A549 (cell line): ENCODE measurements around the gene SPARC. TPM values are rescaled to one million over a fixed set of nuclear protein-coding genes. Genes with fewer than 3 reads are reported as not detected.

ENCODE experiments used
- ATAC-seq, 2 experiments: fragments of 200-7000 bp in 1 of 2; fragments of >200 bp in 1 of 2; cut with Nextera tagmentation in 1 of 2; cut with Tn5 transposase in 1 of 2; 3 replicates each; pipeline versions ENCODE4 v1.8.0 to v1.9.1; 2018 to 2020; ENCODE audit warnings: mild to moderate bottlenecking in 1 of 2, moderate library complexity in 1 of 2
- CTCF ChIA-PET: fragments of 300-600 bp; sonication (Branson Sonifier 250); formaldehyde crosslinking; extraction: SDS; loops from one replicate; lab custom pipeline; 2021; ENCODE audit warnings: antibody characterized with exemption, inconsistent platforms; lab: Yijun Ruan, JAX
- POLR2A ChIA-PET: fragments of 350-600 bp; formaldehyde crosslinking; extraction: SDS; loops from one replicate; lab custom pipeline; 2021; ENCODE audit warnings: antibody characterized with exemption, inconsistent platforms; lab: Yijun Ruan, JAX
- DNase-seq, 2 experiments: peaks; one replicate each; pipeline versions ENCODE4 v3.0.0 to v3.0.0-alpha.2; 2011 to 2016; ENCODE audit warnings: low read depth in 1 of 2, low spot score in 1 of 2
- FAIRE-seq: peaks from 2 replicates; lab custom pipeline; 2011; peaks lifted over from hg19 to GRCh38; lab: Jason Lieb, UNC
- H3K27ac ChIP-seq, 2 experiments: fragments of >200 bp; sonication (Bioruptor Twin); formaldehyde crosslinking; 3 replicates each; pipeline ENCODE4 v1.5.1; 2016 to 2017
- H3K4me1 ChIP-seq: fragments of >200 bp; sonication (Bioruptor Twin); formaldehyde crosslinking; 3 replicates; pipeline ENCODE4 v1.6.1; 2016
- H3K4me2 ChIP-seq: fragments of >200 bp; sonication (Bioruptor Twin); formaldehyde crosslinking; 3 replicates; pipeline ENCODE4 v1.6.1; 2016
- H3K4me3 ChIP-seq: fragments of >200 bp; sonication (Bioruptor Twin); formaldehyde crosslinking; 3 replicates; pipeline ENCODE4 v1.5.1; 2016
- H3K9me3 ChIP-seq: fragments of >200 bp; sonication (Bioruptor Twin); formaldehyde crosslinking; 3 replicates; pipeline ENCODE4 v1.6.1; 2016
- CEBPB ChIP-seq, 2 experiments: fragments of >200 bp in 1 of 2; sonication (Bioruptor Twin) in 1 of 2; formaldehyde crosslinking in 1 of 2; IDR thresholded peaks; 2 replicates each; pipeline ENCODE4 v1.6.1; 2012 to 2016
- CHD4 ChIP-seq: fragments of 200-600 bp; sonication (generic); IDR thresholded peaks from 2 replicates; pipeline ENCODE4 v1.6.1; 2016; ENCODE audit warnings: antibody characterized with exemption, mild to moderate bottlenecking, borderline replicate concordance
- E2F6 ChIP-seq: IDR thresholded peaks from 2 replicates; pipeline ENCODE4 v1.6.1; 2012; ENCODE audit warnings: low read depth, borderline replicate concordance
- EHMT2 ChIP-seq: fragments of 200-600 bp; sonication (generic); IDR thresholded peaks from 2 replicates; pipeline ENCODE4 v1.6.1; 2016; ENCODE audit warnings: antibody characterized with exemption, low read depth, mild to moderate bottlenecking, moderate library complexity
- HDAC2 ChIP-seq: fragments of 200-600 bp; sonication (generic); IDR thresholded peaks from 2 replicates; pipeline ENCODE4 v1.6.1; 2016
- HEYL ChIP-seq: fragments of 250-450 bp; sonication (Bioruptor Pico); IDR thresholded peaks from 2 replicates; pipeline ENCODE4 v1.8.0; 2021; ENCODE audit warnings: mild to moderate bottlenecking, moderate library complexity
- HMGXB4 ChIP-seq: fragments of 250-450 bp; sonication (Bioruptor Pico); IDR thresholded peaks from 2 replicates; pipeline ENCODE4 v1.5.0; 2021; ENCODE audit warnings: mild to moderate bottlenecking, moderate library complexity, borderline replicate concordance
- HOXB5 ChIP-seq: fragments of 250-450 bp; sonication (Bioruptor Pico); IDR thresholded peaks from 2 replicates; pipeline ENCODE4 v1.5.0; 2020; ENCODE audit warnings: mild to moderate bottlenecking, moderate library complexity
- JUN ChIP-seq, 2 experiments: fragments of >200 bp; sonication (Bioruptor Twin); formaldehyde crosslinking; IDR thresholded peaks; 2 replicates in 1 of 2; 3 replicates in 1 of 2; pipeline ENCODE4 v1.6.1; 2016 to 2017
- KDM1A ChIP-seq: fragments of 200-600 bp; sonication (generic); IDR thresholded peaks from 2 replicates; pipeline ENCODE4 v1.6.1; 2016; ENCODE audit warnings: low read depth, mild to moderate bottlenecking
- MAFK ChIP-seq: fragments of 450-650 bp; IDR thresholded peaks from 2 replicates; pipeline ENCODE4 v1.6.1; 2014; ENCODE audit not compliant: partially characterized antibody
- MYC ChIP-seq: IDR thresholded peaks from 2 replicates; pipeline ENCODE4 v1.6.1; 2012; ENCODE audit warnings: mild to moderate bottlenecking, inconsistent platforms, low read length, improper control_type of control experiment, borderline replicate concordance
- NFE2L2 ChIP-seq: fragments of 150-350 bp; conservative IDR thresholded peaks from 2 replicates; pipeline ENCODE4 v1.6.1; 2014; ENCODE audit warnings: low read length
- NPAS2 ChIP-seq: fragments of 250-450 bp; sonication (Bioruptor Pico); IDR thresholded peaks from 2 replicates; pipeline ENCODE4 v1.8.0; 2022; ENCODE audit warnings: mild to moderate bottlenecking, moderate library complexity, borderline replicate concordance
- PBX3 ChIP-seq: IDR thresholded peaks from 2 replicates; pipeline ENCODE4 v1.6.1; 2012
- RNF2 ChIP-seq: fragments of 200-600 bp; sonication (generic); IDR thresholded peaks from 2 replicates; pipeline ENCODE4 v1.6.1; 2016; ENCODE audit warnings: low read depth, mild to moderate bottlenecking, antibody characterized with exemption, moderate library complexity, borderline replicate concordance
- SMC3 ChIP-seq: fragments of >200 bp; sonication (Bioruptor Twin); formaldehyde crosslinking; IDR thresholded peaks from 3 replicates; pipeline ENCODE4 v1.6.1; 2018; ENCODE audit warnings: inconsistent platforms
- SREBF2 ChIP-seq: fragments of 450-650 bp; IDR thresholded peaks from 2 replicates; pipeline ENCODE4 v1.6.1; 2014; ENCODE audit warnings: mild to moderate bottlenecking, moderate library complexity
- TP53 ChIP-seq: fragments of 250-450 bp; sonication (Bioruptor Pico); IDR thresholded peaks from 2 replicates; pipeline ENCODE4 v1.5.0; 2021; ENCODE audit warnings: mild to moderate bottlenecking, moderate library complexity
- ZFP36 ChIP-seq: fragments of 450-650 bp; IDR thresholded peaks from 2 replicates; pipeline ENCODE4 v1.6.1; 2014; ENCODE audit warnings: borderline replicate concordance; ENCODE audit not compliant: partially characterized antibody
- WGBS: methylation state at CpG from one replicate; pipeline ENCODE4 v1.1.6; 2017; ENCODE audit errors: missing lambda C conversion rate; 5-methylcytosine and 5-hydroxymethylcytosine counted together
- polyA plus RNA-seq, 4 experiments: library from polyadenylated mRNA; depleted of rRNA in 3 of 4; stranded (reverse); fragments of >200 nt; fragmentation: RNase III in 1 of 4; extraction: RNeasy Plus Mini Kit Qiagen cat#74134 plus additional on column Dnase treatment in 1 of 4; gene quantifications; 2 replicates in 3 of 4; 3 replicates in 1 of 4; pipeline ENCODE4 v1.2.3, GENCODE V29; 2011 to 2017

Gene SPARC
- polyA plus RNA-seq, 2 of the 4 experiments (the other 2 are of a cell fraction): 33.8 to 45.7 TPM

GRCh38 chr5:151721812-151722391 lies 35.2 kb upstream of the SPARC start:
- no peak overlapping the region for H3K4me3 ChIP-seq
- no peak overlapping the region for H3K4me2 ChIP-seq
- TF ChIP-seq MYC (no peak), HDAC2 (no peak), E2F6 (no peak), SREBF2 (no peak), RNF2 (no peak), JUN (IDR thresholded peaks at IDR 0.05) (no peak), EHMT2 (no peak), HEYL (no peak)
- TF ChIP-seq, all 56 proteins: peak for 0
- H3K27ac ChIP-seq: peak overlapping the region; percentile 33 to 58; a peak in 3 of 6 replicates
- FAIRE-seq (no peak), DNase-seq (no peak), ATAC-seq (peak; percentile 38 to 39; a peak in 4 of 6 replicates)
- H3K4me1 ChIP-seq: peaks cover 12% of the 10 kb centered on the region; the same call in 2 of the 3 replicates
- ChIA-PET CTCF (interaction anchor here (0.6 to 9.4 kb wide), 6 partner anchors 15 to 70 kb away, joined by 3 to 65 read pairs (median 4); no protein-coding TSS in a partner anchor), POLR2A (no interaction called here)
- no peaks in the 10 kb centered on the region for H3K9me3 ChIP-seq

- H3K9me3 ChIP-seq: no peaks in the 10 kb centered on the region
- ChIA-PET CTCF (interaction anchor here (0.6 to 9.4 kb wide), 7 partner anchors 15 to 64 kb away, joined by 3 to 65 read pairs (median 3); no protein-coding TSS in a partner anchor), POLR2A (interaction anchor here (0.9 kb wide), 1 partner anchor 20 kb away, joined by 3 read pairs; no protein-coding TSS in a partner anchor)
- H3K4me3 ChIP-seq: no peak overlapping the region
- peak overlapping the region; percentile 33 to 58; a peak in 3 of 6 replicates for H3K27ac ChIP-seq
- ATAC-seq: peak in 1 of 2 experiments; percentile 44; a peak in 3 of 6 replicates
- no peak for DNase-seq
- 69% methylated on average over 3 of the region's 3 CpGs for WGBS
- FAIRE-seq: no peak
- H3K4me2 ChIP-seq: no peak overlapping the region
- TF ChIP-seq NFE2L2 (no peak), SMC3 (no peak), ZFP36 (no peak), MAFK (no peak), NPAS2 (CRISPR knock-in tag) (no peak), HMGXB4 (CRISPR knock-in tag) (no peak), HOXB5 (CRISPR knock-in tag) (no peak), CHD4 (no peak), HEYL (no peak), TP53 (CRISPR knock-in tag) (no peak), PBX3 (no peak), KDM1A (no peak), CEBPB (IDR thresholded peaks at IDR 0.05) (no peak)
- TF ChIP-seq, all 56 proteins: peak for 0
- peaks cover 12% of the 10 kb centered on the region; the same call in 2 of the 3 replicates for H3K4me1 ChIP-seq
Observed at GRCh38 chr5:151721087-151721646, 34.5 kb upstream of the SPARC start.
